Motor neuron (in vitro differentiated cells): ENCODE data around the gene CCDC83. TPM values are rescaled to one million over a fixed set of nuclear protein-coding genes. Genes with fewer than 3 reads are reported as not detected.

Experiments used
- ATAC-seq, 8 experiments: fragments of 200-7000 bp; cut with Tn5 transposase; replicated peaks in 6 of 8; 2 replicates each; pipeline ENCODE4 v1.8.0; 2021; ENCODE audit warnings: mild to moderate bottlenecking in 8 of 8, moderate library complexity in 8 of 8
- H3K27ac ChIP-seq, 2 donors: fragments of 250-450 bp; sonication (Bioruptor Pico); 2 replicates each; pipeline ENCODE4 v1.9.0; 2021; ENCODE audit warnings: antibody characterized with exemption in 2 of 2, mild to moderate bottlenecking in 2 of 2, moderate library complexity in 1 of 2
- H3K4me1 ChIP-seq, 2 donors: fragments of 250-450 bp; sonication (Bioruptor Pico); replicated peaks in 1 of 2; 2 replicates each; pipeline ENCODE4 v1.6.1; 2021; ENCODE audit warnings: antibody characterized with exemption in 2 of 2, mild to moderate bottlenecking in 2 of 2, moderate library complexity in 1 of 2
- H3K4me3 ChIP-seq, 5 donors: fragments of 250-450 bp; sonication (Bioruptor Pico); 2 replicates each; pipeline ENCODE4 v1.9.0; 2021; ENCODE audit warnings: antibody characterized with exemption in 5 of 5, mild to moderate bottlenecking in 5 of 5, moderate library complexity in 4 of 5
- WGBS, 10 experiments: fragments of 450-650 bp; shearing (Covaris generic); methylation state at CpG; one replicate each; pipeline ENCODE4 v1.0.0; 2022; 5-methylcytosine and 5-hydroxymethylcytosine counted together
- in situ Hi-C, 9 experiments: fragments of 400-800 bp; cut with MboI; loops; one replicate each; pipeline ENCODE4 v1.15.0; 2021; ENCODE audit warnings: low sequenced_read_pairs in 9 of 9, low pct_unique_long_range_greater_than_20kb in 2 of 9; ENCODE audit not compliant: unreplicated experiment in 9 of 9
- total RNA-seq, 8 experiments: library from RNA; unstranded; fragments of 300-600 nt; gene quantifications; 2 replicates each; pipeline versions ENCODE4 v1.2.3 to v1.2.4, GENCODE V29; 2022

CCDC83 gene
- total RNA-seq, 8 experiments from 2014 or later = not detected

GRCh38 chr11:85867751-85868150, 12.6 kb downstream of the CCDC83 start:
- no peak overlapping the region for H3K27ac ChIP-seq
- H3K4me1 ChIP-seq = peaks cover 0 to 3% of the 10 kb centered on the region in 2 donors
- no peak for ATAC-seq
- 0 to 87% (median 46%) methylated on average over 1 to 3 of the region's 3 CpGs; no CpG with 5 or more reads in 2 of the 10 experiments for whole genome bisulfite sequencing, 10 experiments
- in situ Hi-C loops = loop anchor here in 3 of 9 experiments (10.0 to 25.0 kb wide), 3 partner anchors 347 to 945 kb away; partner anchors contain the start of gene PRSS23 (in 1 of the 3)
- H3K4me3 ChIP-seq = no peak overlapping the region

- H3K4me1 ChIP-seq = no peaks in the 10 kb centered on the region
- in situ Hi-C loops = loop anchor here in 3 of 9 experiments (10.0 to 25.0 kb wide), 3 partner anchors 345 to 943 kb away; partner anchors contain the start of gene PRSS23 (in 1 of the 3)
- no peak overlapping the region for H3K27ac ChIP-seq
- no peak for ATAC-seq
- 9 to 100% (median 79%) methylated on average over 1 to 2 of the region's 2 CpGs; no CpG with 5 or more reads in 4 of the 10 experiments for WGBS, 10 experiments
- H3K4me3 ChIP-seq = no peak overlapping the region
Measured at GRCh38 chr11:85869781-85870180, 14.6 kb downstream of the CCDC83 start.

GRCh38 chr11:85874265-85874664, 19.1 kb downstream of the CCDC83 start:
- Histone ChIP-seq H3K4me3 (no peak overlapping the region), H3K4me1 (no peaks in the 10 kb centered on the region), H3K27ac (no peak overlapping the region)
- ATAC-seq = no peak
- WGBS, 10 experiments = 33 to 100% (median 70%) methylated on average over 1 of the region's 1 CpG; no CpG with 5 or more reads in 2 of the 10 experiments
- in situ Hi-C loops = loop anchor here in 2 of 9 experiments (25.0 kb wide), 2 partner anchors 413 to 938 kb away; partner anchors contain the start of gene PRSS23 (in 1 of the 2)

GRCh38 chr11:85875505-85875904, 20.3 kb downstream of the CCDC83 start:
- in situ Hi-C loops = no loop called here
- Histone ChIP-seq H3K4me1 (no peaks in the 10 kb centered on the region), H3K27ac (no peak overlapping the region), H3K4me3 (no peak overlapping the region)
- 0 to 80% (median 34%) methylated on average over 1 of the region's 1 CpG; no CpG with 5 or more reads in 2 of the 10 experiments for WGBS, 10 experiments
- no peak for ATAC-seq

- peak in 6 of 8 experiments; percentile 11 to 61 (median 35) for ATAC-seq
- Histone ChIP-seq H3K27ac (no peak overlapping the region), H3K4me1 (peaks cover 0 to 10% of the 10 kb centered on the region in 2 donors), H3K4me3 (no peak overlapping the region)
- 0 to 80% (median 50%) methylated on average over 1 to 4 of the region's 4 CpGs; no CpG with 5 or more reads in 2 of the 10 experiments for WGBS, 10 experiments
- in situ Hi-C loops = no loop called here
Measured at GRCh38 chr11:85884581-85885021, 29.4 kb downstream of the CCDC83 start.

GRCh38 chr11:85886089-85887056, 31.2 kb downstream of the CCDC83 start:
- in situ Hi-C loops = no loop called here
- H3K4me1 ChIP-seq = peaks cover 0 to 10% of the 10 kb centered on the region in 2 donors
- WGBS, 10 experiments = 0 to 95% (median 58%) methylated on average over 1 to 6 of the region's 7 CpGs
- H3K4me3 ChIP-seq = no peak overlapping the region
- ATAC-seq = peak in 3 of 8 experiments; percentile 61 to 95 (median 91)
- H3K27ac ChIP-seq = no peak overlapping the region

GRCh38 chr11:85889108-85889507, 33.9 kb downstream of the CCDC83 start:
- WGBS, 10 experiments = 50 to 100% (median 91%) methylated on average over 1 to 5 of the region's 5 CpGs; no CpG with 5 or more reads in 1 of the 10 experiments
- in situ Hi-C loops = no loop called here
- no peak for ATAC-seq
- Histone ChIP-seq H3K27ac (no peak overlapping the region), H3K4me3 (no peak overlapping the region), H3K4me1 (peaks cover 10 to 23% of the 10 kb centered on the region in 2 donors)

- H3K4me1 ChIP-seq = peaks cover 10 to 15% of the 10 kb centered on the region in 2 donors
- in situ Hi-C loops = no loop called here
- 66 to 100% (median 88%) methylated on average over 2 to 7 of the region's 8 CpGs; no CpG with 5 or more reads in 1 of the 10 experiments for WGBS, 10 experiments
- H3K4me3 ChIP-seq = no peak overlapping the region
- ATAC-seq = peak in 4 of 8 experiments; percentile 40 to 59 (median 52)
- no peak overlapping the region for H3K27ac ChIP-seq
Measured at GRCh38 chr11:85889676-85890579, 34.7 kb downstream of the CCDC83 start.

GRCh38 chr11:85893395-85893794, 38.2 kb downstream of the CCDC83 start:
- peak in 5 of 8 experiments; percentile 36 to 91 (median 61) for ATAC-seq
- H3K4me1 ChIP-seq = peaks cover 10 to 13% of the 10 kb centered on the region in 2 donors
- H3K27ac ChIP-seq = no peak overlapping the region
- 5 to 51% (median 36%) methylated on average over 1 to 5 of the region's 6 CpGs; no CpG with 5 or more reads in 5 of the 10 experiments for WGBS, 10 experiments
- no peak overlapping the region for H3K4me3 ChIP-seq
- in situ Hi-C loops = no loop called here

- WGBS, 10 experiments = 61 to 93% (median 88%) methylated on average over 2 to 3 of the region's 3 CpGs
- Histone ChIP-seq H3K4me1 (peaks cover 10 to 13% of the 10 kb centered on the region in 2 donors), H3K4me3 (no peak overlapping the region), H3K27ac (no peak overlapping the region)
- in situ Hi-C loops = no loop called here
- ATAC-seq = no peak
Measured at GRCh38 chr11:85896876-85897275, 41.7 kb downstream of the CCDC83 start.

- no peak for ATAC-seq
- WGBS, 10 experiments = 0 to 100% (median 40%) methylated on average over 1 to 2 of the region's 2 CpGs
- Histone ChIP-seq H3K4me1 (peaks cover 7% of the 10 kb centered on the region in 2 donors), H3K27ac (no peak overlapping the region), H3K4me3 (no peak overlapping the region)
- in situ Hi-C loops = no loop called here
Measured at GRCh38 chr11:85898456-85898855, 43.3 kb downstream of the CCDC83 start.

GRCh38 chr11:85902353-85902752, 47.2 kb downstream of the CCDC83 start:
- 80 to 100% (median 89%) methylated on average over 1 to 3 of the region's 3 CpGs; no CpG with 5 or more reads in 2 of the 10 experiments for WGBS, 10 experiments
- in situ Hi-C loops = no loop called here

More at GRCh38 chr11:85902353-85902752, 47.2 kb downstream of the CCDC83 start:
- Histone ChIP-seq H3K27ac (no peak overlapping the region), H3K4me3 (no peak overlapping the region), H3K4me1 (no peaks in the 10 kb centered on the region)
- ATAC-seq = no peak
